Measurements from ENCODE around the gene TMCO1.
"Not testable (repeated sequence)": the region's sequence is repeated elsewhere in the genome, so short reads cannot be mapped to it uniquely, and the experiment has no call there.

TMCO1 gene

DNA sequence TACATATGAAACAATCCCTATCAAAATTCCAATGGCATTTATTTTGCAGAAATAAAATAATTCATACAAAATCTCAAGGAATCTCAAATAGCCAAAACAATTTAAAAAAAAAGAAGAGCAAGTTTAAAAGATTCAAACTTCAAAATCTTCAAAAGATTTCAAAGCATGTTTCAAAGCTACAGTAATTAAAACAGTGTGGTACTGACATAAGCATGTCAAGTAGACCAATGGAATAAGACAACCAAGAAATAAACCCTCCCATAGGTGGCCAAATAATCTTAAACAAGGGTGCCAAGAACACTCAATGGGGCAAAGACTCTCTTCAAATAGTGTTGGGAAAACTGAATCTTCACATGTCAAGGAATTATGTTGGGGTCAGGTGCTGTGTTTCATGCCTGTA, 30.7 kb upstream of the TMCO1 start:
- no peaks in the 10 kb centered on the region for H3K27me3 ChIP-seq (ENCODE audit: insufficient read depth, low read depth, severe bottlenecking)
- no peak overlapping the region for H3K27ac ChIP-seq
- H3K4me3 ChIP-seq (ENCODE audit: low read depth, low read length): no peak overlapping the region
- TF ChIP-seq, protein P1, sequence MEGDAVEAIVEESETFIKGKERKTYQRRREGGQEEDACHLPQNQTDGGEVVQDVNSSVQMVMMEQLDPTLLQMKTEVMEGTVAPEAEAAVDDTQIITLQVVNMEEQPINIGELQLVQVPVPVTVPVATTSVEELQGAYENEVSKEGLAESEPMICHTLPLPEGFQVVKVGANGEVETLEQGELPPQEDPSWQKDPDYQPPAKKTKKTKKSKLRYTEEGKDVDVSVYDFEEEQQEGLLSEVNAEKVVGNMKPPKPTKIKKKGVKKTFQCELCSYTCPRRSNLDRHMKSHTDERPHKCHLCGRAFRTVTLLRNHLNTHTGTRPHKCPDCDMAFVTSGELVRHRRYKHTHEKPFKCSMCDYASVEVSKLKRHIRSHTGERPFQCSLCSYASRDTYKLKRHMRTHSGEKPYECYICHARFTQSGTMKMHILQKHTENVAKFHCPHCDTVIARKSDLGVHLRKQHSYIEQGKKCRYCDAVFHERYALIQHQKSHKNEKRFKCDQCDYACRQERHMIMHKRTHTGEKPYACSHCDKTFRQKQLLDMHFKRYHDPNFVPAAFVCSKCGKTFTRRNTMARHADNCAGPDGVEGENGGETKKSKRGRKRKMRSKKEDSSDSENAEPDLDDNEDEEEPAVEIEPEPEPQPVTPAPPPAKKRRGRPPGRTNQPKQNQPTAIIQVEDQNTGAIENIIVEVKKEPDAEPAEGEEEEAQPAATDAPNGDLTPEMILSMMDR (IDR thresholded peaks at IDR 0.05; ENCODE audit: low read depth, low read length): no peak
- H3K9me3 ChIP-seq (ENCODE audit: severe bottlenecking): peaks cover 7% of the 10 kb centered on the region
- no peaks in the 10 kb centered on the region for H3K36me3 ChIP-seq
- no peak for DNase-seq

DNA sequence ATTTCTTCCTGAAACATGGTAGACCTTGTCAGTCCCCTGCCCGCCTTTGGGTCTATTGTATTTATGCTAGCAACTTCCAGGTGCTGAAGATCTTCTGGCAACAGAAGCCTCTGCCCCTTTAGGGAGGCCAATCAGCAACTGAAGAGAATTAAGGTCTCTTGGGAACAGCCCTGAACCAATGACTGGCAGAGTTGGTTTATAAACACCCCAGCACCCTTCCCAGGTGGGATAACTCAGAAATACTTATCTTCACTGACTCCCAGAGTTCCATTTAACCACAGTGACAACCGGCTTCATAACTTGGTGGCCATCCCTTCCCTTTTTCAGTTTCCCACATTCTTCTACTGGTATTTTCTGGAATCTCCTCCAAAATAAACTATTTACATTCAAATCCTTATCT, 27.2 kb upstream of the TMCO1 start:
- Histone ChIP-seq H3K4me3 (ENCODE audit: low read depth, low read length) (no peak overlapping the region), H3K36me3 (no peaks in the 10 kb centered on the region), H3K9me3 (ENCODE audit: severe bottlenecking) (peaks cover 3% of the 10 kb centered on the region), H3K27ac (no peak overlapping the region), H3K27me3 (ENCODE audit: insufficient read depth, low read depth, severe bottlenecking) (no peaks in the 10 kb centered on the region)
- DNase-seq: no peak
- TF ChIP-seq, protein P1 (IDR thresholded peaks at IDR 0.05; ENCODE audit: low read depth, low read length): no peak

DNA sequence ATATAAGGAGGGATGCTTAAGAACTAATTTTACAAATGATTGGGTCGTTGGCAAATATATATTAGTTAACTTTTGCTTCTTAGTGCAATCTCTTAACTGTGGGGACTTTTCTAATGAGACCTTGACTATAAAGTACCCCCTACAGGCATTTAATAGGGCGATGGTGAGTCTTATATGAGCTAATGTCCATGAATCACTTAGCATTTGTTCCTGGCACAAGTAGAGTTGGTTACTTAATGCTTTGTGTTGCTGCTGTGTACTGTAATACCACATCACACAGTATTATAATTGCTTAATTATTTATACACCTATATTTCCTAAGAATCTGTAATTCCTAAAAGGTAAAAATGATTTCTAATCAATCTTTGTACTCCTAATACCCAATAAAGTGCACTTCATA, 25.3 kb upstream of the TMCO1 start:
- no peaks in the 10 kb centered on the region for H3K9me3 ChIP-seq (ENCODE audit: severe bottlenecking)
- no peak overlapping the region for H3K4me3 ChIP-seq (ENCODE audit: low read depth, low read length)
- DNase-seq: no peak
- no peaks in the 10 kb centered on the region for H3K27me3 ChIP-seq (ENCODE audit: insufficient read depth, low read depth, severe bottlenecking)
- H3K36me3 ChIP-seq: no peaks in the 10 kb centered on the region
- H3K27ac ChIP-seq: no peak overlapping the region
- TF ChIP-seq, protein P1 (IDR thresholded peaks at IDR 0.05; ENCODE audit: low read depth, low read length): no peak

DNA sequence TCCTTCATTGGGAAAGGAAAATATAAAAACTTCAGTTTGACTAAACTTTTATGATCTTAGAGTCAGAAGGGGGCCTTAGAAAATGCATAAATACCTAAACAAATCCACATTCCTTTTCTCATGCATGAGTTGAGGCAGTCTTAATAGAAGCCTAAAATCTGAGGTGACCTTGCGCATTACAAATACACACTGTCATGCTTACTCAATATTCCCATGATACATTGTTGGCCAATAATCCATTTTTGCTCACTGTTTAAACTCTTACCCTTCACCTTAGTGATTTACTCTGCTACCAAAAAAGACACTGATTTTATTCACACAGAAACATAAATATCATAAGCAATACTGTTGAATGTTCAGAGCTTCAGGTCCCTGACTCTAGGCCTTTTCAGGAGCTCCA, 19.1 kb upstream of the TMCO1 start:
- Histone ChIP-seq H3K9me3 (ENCODE audit: severe bottlenecking) (peaks cover 3% of the 10 kb centered on the region), H3K4me3 (ENCODE audit: low read depth, low read length) (no peak overlapping the region), H3K36me3 (no peaks in the 10 kb centered on the region), H3K27ac (no peak overlapping the region), H3K27me3 (ENCODE audit: insufficient read depth, low read depth, severe bottlenecking) (no peaks in the 10 kb centered on the region)
- TF ChIP-seq, protein P1 (IDR thresholded peaks at IDR 0.05; ENCODE audit: low read depth, low read length): no peak
- no peak for DNase-seq

DNA sequence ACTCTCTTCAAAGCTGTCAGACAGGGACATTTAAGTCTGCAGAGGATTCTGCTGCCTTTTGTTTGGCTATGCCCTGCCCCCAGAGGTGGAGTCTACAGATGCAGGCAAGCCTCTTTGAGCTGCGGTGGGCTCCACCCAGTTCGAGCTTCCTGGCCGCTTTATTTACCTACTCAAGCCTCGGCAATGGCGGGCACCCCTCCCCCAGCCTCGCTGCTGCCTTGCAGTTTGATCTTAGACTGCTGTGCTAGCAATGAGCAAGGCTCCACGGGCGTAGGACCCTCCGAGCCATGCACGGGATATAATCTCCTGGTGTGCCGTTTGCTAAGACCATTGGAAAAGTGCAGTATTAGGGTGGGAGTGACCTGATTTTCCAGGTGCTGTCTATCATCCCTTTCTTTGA, 14.9 kb upstream of the TMCO1 start:
- DNase-seq; H3K36me3 ChIP-seq; H3K27ac ChIP-seq; H3K4me3 ChIP-seq (ENCODE audit: low read depth, low read length); H3K27me3 ChIP-seq (ENCODE audit: insufficient read depth, low read depth, severe bottlenecking); H3K9me3 ChIP-seq (ENCODE audit: severe bottlenecking): not testable (repeated sequence)

DNA sequence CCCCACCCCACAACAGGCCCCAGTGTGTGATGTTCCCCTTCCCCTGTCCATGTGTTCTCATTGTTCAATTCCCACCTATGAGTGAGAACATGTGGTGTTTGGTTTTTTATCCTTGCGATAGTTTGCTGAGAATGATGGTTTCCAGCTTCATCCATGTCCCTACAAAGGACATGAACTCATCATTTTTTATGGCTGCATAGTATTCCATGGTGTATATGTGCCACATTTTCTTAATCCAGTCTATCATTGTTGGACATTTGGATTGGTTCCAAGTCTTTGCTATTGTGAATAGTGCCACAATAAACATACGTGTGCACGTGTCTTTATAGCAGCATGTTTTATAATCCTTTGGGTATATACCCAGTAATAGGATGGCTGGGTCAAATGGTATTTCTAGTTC, 9.5 kb upstream of the TMCO1 start:
- H3K4me3 ChIP-seq (ENCODE audit: low read depth, low read length); H3K36me3 ChIP-seq; H3K27me3 ChIP-seq (ENCODE audit: insufficient read depth, low read depth, severe bottlenecking); H3K27ac ChIP-seq; H3K9me3 ChIP-seq (ENCODE audit: severe bottlenecking); DNase-seq: not testable (repeated sequence)

DNA sequence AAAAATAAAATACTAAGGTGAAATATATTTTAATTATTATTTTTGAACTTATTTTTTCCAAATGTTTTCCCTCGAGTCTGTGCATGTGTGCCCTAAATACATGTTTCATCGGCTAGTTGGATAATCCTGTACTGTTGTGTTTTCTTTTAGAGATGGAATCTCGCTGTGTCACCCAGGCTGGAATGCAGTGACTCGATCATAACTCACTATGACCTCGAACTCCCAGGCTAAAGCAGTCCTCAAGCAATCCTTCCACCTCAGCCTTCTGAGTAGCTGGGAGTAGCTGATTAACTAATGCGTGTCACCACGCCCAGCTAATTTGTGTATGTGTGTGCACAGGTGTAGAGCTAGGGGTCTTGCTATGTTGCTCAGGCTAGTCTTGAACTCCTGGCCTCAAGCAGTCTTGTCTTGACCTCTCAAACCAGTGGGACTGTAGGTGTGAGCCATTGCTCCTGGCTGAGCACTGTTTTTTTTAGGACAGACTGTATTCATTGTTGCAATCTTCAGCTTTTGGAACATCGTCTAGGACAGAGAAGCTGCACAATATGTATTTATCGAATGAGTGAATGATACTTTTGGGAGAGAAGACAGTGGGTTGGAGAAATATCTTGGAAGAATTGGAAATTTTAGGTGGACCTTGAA, 4.8 kb upstream of the TMCO1 start:
- no peak overlapping the region for H3K27ac ChIP-seq
- TF ChIP-seq, protein P1 (IDR thresholded peaks at IDR 0.05; ENCODE audit: low read depth, low read length): no peak

More for the DNA sequence above, 4.8 kb upstream of the TMCO1 start:
- no peak overlapping the region for H3K4me3 ChIP-seq (ENCODE audit: low read depth, low read length)
- H3K27me3 ChIP-seq (ENCODE audit: insufficient read depth, low read depth, severe bottlenecking): no peaks in the 10 kb centered on the region
- no peaks in the 10 kb centered on the region for H3K9me3 ChIP-seq (ENCODE audit: severe bottlenecking)
- peaks cover 7% of the 10 kb centered on the region; the same call in 1 of the 2 replicates for H3K36me3 ChIP-seq
- DNase-seq: no peak

Measured in WERI-Rb-1 (cell line).